Measurements from ENCODE around the gene ATP1A3.
"Not testable (repeated sequence)": the region's sequence is repeated elsewhere in the genome, so short reads cannot be mapped to it uniquely, and the experiment has no call there.

The ATP1A3 gene

GRCh38 chr19:42010245-42011126 lies 16.5 kb upstream of the ATP1A3 start:
- DNase-seq (ENCODE audit: low read depth) = peak; percentile 73

- DNase-seq (ENCODE audit: low read depth) = no peak
These were observed 12.5 kb upstream of the ATP1A3 start for GRCh38 chr19:42006569-42006968.

GRCh38 chr19:42005504-42005903 lies 11.5 kb upstream of the ATP1A3 start:
- no peak for DNase-seq (ENCODE audit: low read depth)

GRCh38 chr19:42003506-42004294 lies 9.7 kb upstream of the ATP1A3 start:
- no peak for DNase-seq (ENCODE audit: low read depth)

GRCh38 chr19:41999878-42000208 lies 5.8 kb upstream of the ATP1A3 start:
- no peak for DNase-seq (ENCODE audit: low read depth)

GRCh38 chr19:41999071-41999877 lies 5.2 kb upstream of the ATP1A3 start:
- no peak for DNase-seq (ENCODE audit: low read depth)

- no peak for DNase-seq (ENCODE audit: low read depth)
These were observed 4.4 kb upstream of the ATP1A3 start for GRCh38 chr19:41998246-41999020.

GRCh38 chr19:41997851-41998229 lies 3.8 kb upstream of the ATP1A3 start:
- no peak for DNase-seq (ENCODE audit: low read depth)

- DNase-seq (ENCODE audit: low read depth) = no peak
These were observed 3.3 kb upstream of the ATP1A3 start for GRCh38 chr19:41997121-41997850.

GRCh38 chr19:41995959-41996797 lies 2.1 kb upstream of the ATP1A3 start:
- DNase-seq (ENCODE audit: low read depth) = no peak

- DNase-seq (ENCODE audit: low read depth) = no peak
These were observed 1.2 kb upstream of the ATP1A3 start for GRCh38 chr19:41994994-41995958.

GRCh38 chr19:41994521-41994971 lies 516 bp upstream of the ATP1A3 start:
- no peak for DNase-seq (ENCODE audit: low read depth)

GRCh38 chr19:41991925-41992569 lies 2.0 kb downstream of the ATP1A3 start:
- DNase-seq (ENCODE audit: low read depth) = not testable (repeated sequence)

GRCh38 chr19:41991025-41991424 lies 3.0 kb downstream of the ATP1A3 start:
- DNase-seq (ENCODE audit: low read depth) = no peak

GRCh38 chr19:41990615-41991014 lies 3.4 kb downstream of the ATP1A3 start:
- DNase-seq (ENCODE audit: low read depth) = no peak

- DNase-seq (ENCODE audit: low read depth) = no peak
These were observed 4.0 kb downstream of the ATP1A3 start for GRCh38 chr19:41990028-41990427.

- no peak for DNase-seq (ENCODE audit: low read depth)
These were observed 5.1 kb downstream of the ATP1A3 start for GRCh38 chr19:41988947-41989346.

GRCh38 chr19:41987141-41987860 lies 6.7 kb downstream of the ATP1A3 start:
- no peak for DNase-seq (ENCODE audit: low read depth)
